HG03378 (cell line): ENCODE data around the gene CARD14.
A peak's percentile ranks its signal among the peaks of the same experiment; 100 is the strongest.
"Not testable (repeated sequence)": the region's sequence is repeated elsewhere in the genome, so short reads cannot be mapped to it uniquely, and the experiment has no call there.

Source experiments
- ATAC-seq: cut with Tn5 transposase; IDR thresholded peaks from one replicate; pipeline ENCODE4 v1.9.1; 2021; ENCODE audit warnings: mild to moderate bottlenecking, moderate library complexity; ENCODE audit not compliant: unreplicated experiment

CARD14 gene

DNA sequence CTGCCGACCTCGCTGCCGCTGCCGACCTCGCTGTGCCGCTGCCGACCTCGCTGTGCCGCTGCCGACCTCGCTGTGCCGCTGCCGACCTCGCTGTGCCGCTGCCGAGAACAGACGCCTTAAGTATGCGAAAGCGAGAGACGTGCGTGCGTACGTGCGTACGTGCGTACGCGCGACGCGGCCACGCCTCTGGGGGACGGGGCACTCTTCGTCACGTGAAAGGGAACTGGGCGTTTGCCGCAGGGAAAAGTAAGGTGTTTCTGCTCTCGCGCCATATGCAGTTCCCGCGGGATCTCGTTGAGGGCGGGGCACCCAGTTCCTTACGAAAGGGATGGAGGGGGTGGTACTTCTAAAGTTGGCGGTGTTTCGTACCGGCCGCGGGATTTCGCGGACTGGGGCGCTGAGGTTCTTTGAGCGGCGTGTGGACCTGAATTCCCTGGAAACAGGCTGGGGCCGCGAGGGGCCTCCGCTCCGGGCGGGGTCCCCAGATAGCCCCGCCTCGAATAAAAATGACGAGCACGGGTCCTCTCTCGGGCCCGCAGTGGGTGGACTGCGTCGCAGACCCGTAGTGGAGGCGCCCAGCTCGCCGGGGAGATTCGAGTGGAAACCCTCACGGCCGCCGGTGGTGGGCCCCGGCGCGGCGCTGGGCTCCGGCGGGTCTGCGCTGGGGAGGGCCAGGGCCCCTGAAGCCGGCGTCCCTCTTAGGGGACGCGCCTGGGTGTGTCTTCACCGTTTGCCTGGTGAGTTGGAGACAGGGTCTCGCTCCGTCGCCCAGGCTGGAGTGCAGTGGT, 22.6 kb upstream of the CARD14 start, which contains the start of gene EIF4A3:
TSS of gene EIF4A3 (minus strand) at position 94 of the 788 bp plus-strand sequence. CDS start 167 bp downstream, outside the sequence.
- peak; percentile 77 for ATAC-seq

DNA sequence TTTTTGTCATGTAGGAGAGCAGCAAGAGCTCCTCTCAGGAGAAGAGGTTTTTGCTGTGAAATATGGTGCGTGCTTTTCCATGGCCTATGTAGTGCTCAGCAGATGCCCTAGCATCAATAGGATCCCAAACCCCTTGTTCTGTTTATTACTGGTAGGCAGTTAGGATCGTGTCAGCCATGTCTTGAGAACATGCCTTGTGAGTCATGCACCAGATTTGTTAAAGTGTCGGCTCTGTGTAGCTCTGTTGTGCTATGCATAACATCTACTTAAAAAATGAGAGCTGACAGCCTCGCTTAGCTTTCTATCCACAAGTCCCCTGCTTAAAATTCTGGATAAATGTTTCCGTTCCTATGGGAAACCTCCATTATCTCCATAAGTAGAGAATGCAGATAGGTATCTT, 18.5 kb upstream of the CARD14 start:
- no peak for ATAC-seq

DNA sequence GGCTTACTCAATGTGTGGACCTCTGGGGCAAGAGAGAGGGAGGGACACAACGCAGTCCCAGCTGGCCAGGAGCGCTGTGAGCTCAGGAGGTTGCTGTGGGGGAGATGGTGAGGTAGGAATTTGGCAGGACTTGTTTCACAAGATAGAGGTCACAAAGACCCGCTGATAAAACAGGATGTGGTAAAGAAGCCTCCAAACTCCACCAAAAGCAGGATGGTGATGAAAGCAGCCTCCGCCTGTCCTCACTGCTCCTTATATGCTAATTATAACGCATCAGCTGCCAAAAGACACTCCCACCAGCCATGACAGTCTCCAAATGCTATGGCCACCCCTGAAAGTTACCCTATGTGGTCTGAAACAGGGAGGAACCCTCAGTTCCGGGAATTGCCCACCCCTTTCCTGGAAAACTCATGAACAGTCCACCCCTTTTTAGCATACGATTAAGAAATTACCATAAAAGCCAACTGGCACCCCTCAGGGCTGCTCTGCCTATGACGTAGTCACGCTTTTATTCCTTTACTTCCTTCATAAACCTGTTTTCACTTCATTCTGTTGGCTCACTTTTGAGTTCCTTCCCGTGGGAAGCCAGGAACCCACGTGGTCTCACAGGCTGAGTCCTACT, 17.6 kb upstream of the CARD14 start:
- ATAC-seq, result no peak

DNA sequence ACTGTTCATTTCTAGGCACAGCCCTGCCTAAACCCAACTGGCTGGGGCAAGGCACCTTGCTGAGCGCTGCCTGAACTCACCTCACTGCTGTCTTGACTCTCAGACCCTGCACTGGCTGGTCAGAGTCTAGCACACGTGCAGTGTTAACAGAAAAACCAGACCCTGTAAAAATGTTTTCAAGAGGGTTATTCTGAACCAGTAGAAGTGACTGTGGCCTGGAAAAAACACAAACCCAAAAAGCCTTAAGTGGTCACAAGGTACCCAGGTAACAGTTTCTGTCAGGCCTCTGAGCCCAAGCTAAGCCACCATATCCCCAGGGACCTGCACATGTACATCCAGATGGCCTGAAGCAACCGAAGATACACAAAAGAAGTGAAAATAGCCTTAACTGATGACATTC, 16.8 kb upstream of the CARD14 start:
- ATAC-seq, result no peak

DNA sequence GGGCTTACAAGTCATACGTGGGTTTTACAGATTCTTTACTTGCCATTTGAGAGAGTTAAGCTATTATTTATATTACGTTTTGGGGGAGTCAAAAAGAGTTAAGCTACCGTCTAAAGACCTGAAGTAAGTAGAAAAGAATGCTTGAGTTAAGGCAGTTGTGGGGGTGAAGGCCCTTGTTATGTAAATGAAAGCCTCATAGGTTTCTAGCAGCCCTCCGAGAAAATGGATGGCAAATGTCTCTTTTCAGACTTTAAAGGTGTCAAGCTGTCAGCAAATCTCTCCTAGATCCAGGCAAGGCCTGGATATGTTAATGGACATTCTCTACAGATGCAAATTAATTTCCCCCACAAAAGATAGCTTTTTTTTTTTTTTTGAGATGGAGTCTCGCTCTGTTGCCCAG, 15.7 kb upstream of the CARD14 start:
- ATAC-seq, result no peak

DNA sequence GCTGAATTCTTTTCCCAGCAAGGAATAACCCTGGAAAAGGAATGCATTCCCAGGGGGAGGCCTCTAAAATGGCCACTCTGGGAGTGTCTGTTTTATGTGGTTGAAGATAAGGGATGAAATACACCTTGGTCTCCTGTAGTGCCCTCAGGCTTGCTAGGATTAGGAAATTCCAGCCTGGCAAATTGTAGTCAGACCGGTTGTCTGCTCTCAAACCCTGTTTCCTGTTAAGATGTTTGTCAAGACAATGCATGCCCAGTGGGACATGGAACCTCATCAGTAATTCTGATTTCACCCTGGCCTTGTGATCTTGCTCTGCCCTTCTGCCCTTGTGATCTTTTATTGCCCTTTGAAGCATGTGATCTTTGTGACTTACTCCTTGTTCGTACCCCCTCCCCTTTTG, 14.2 kb upstream of the CARD14 start:
- ATAC-seq, result not testable (repeated sequence)

DNA sequence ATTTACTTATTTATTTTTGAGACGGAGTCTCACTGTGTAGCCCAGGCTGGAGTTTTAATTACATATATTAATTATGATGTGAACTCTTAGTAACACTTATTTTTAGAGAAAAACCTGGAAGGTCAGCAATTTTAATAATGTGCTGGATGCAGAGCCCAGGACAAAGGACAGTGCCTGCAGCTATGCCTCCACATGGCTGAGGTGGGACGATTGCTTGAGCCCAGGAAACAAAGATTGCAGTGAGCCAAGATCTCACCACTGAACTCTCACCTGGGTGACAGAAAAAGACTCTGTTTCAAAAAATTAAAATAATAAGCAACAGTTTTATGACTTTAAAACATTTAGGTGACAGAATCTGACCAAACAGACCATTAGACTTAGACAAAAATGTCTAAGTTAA, 11.0 kb upstream of the CARD14 start:
- ATAC-seq, result no peak

DNA sequence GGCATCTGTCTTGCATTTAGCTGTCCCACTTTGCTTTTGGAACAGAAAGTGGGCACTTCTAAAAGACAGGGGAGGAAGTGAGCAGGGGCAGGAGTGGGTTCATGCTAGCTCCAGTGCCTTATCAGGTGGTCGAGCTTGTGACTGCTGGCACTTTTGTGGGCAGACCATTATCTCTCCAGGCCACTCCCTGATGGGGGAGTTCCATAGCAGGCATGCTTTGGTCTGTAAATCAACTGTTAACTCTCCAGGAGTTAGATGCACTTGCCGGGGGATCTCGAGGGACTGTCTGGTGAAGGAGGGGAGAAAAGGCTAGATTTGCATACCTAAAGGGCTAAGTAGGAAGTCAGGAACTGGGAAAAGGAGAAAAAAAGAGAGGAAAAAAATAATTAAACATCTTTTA, 9.3 kb upstream of the CARD14 start:
- ATAC-seq, result no peak

DNA sequence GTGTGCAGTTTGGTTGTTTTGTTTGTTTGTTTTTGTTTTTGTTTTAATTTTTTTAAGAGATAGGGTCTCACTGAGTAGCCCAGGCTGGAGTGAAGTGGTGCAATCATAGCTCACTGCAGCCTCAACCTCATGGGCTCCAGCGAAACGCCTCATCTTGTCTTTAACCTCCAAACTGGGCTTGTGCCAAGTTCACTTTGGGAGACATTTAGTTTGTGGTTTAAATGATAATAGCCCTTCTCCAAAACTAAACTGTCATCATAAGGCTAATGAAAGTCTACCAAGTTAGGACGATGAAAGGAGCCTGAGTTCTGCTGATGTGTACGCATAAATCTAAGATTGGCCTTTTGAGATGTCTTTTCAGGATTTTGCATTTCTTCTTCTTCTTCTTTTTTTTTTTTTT, 6.5 kb upstream of the CARD14 start:
- no peak for ATAC-seq

DNA sequence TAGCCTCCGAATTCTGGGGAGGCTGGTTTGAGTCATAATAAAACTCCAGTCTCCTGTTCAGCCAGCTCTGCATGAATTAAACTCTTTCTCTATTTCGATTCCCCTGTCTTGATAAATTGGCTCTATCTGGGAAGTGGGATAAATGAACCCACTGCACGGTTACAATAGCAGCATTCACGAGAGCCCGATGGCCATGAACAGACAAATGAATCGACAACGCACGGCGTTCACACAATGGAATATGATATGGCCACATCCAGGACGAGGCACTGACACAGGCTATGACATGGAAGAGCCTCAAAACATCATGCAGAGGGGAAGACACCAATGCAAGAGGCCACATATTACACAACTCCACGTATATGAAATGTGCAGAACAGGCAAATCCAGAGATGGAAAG, 5.6 kb upstream of the CARD14 start:
- ATAC-seq, result no peak

DNA sequence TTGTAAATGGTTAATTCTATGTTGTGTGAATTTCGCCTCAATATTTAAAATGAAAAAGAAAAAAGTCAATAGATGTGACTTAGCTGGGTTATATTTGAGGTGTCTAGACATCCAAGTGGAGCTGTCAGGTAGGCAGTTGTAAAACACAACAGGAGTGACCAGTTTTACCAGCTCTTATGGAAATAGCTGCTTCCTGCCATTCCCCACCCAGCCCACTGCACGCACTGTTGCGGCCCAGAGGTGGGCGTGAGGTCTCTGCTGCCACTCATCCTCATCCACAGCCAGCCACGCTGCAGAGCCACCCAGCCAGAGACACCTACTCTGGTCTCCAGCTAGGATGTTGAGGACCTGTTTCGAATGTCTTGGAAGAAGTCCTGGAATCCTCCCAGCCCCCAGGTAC, 3.4 kb upstream of the CARD14 start:
- no peak for ATAC-seq

DNA sequence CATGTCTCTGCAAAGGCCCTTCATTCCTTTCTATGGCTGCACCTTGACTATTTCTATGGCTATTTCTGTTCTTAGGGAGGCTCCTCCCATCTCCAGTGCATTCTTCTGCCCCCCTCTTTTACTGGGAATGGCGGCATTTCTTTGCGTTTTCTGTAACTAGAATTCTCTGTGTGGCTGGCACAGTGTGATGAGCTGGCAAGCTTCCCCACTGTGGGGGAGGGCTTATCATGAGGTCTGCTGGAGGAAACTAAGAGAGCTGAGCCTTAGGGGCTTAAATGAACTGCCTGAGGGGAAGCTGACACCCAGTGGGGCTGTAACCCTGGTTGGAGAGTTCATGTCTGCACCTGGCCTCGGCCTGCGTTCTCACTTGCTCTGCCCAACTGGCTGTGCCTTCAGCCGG, 1.5 kb upstream of the CARD14 start:
- ATAC-seq, result no peak

DNA sequence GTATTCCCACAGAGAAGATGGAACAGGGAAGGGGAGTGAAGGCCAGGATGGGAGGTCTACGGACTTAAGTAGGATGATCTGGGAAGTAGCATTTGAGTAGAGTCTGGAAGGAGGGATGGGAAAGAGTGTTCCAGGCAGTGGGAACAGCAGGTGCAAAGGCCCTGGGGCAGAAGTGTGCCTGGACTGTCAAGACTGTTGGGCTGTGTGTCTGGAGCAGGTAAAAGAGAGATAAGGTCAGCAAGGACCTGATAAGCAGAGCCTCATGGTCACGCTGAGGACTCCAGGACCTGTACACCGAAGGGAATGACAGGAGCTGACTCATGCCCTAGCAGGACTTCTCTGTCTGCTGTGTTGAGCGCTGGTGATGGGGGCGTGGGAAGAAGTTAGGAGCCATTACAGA, 723 bp upstream of the CARD14 start:
- ATAC-seq, result no peak

DNA sequence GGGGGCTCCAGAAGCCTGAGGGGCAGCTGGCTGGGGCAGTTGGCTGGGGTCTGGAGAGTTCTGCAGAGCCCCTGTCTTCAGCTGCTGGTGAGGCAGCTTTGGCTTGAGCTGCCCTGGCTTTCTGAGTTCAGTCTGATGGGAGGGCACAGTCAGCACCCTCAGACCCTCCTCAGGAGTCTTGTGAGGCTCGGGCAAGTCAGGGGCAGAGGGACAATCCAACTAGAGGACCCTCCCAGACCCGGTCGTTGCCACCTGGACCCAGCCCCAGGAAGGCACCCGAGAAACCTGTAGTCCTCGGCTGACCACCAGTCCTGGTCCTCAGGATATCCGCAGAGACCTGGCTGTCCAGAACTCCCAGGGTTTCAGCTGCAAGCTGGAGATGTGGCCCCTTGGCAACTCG, 1.9 kb downstream of the CARD14 start:
- ATAC-seq, result no peak

DNA sequence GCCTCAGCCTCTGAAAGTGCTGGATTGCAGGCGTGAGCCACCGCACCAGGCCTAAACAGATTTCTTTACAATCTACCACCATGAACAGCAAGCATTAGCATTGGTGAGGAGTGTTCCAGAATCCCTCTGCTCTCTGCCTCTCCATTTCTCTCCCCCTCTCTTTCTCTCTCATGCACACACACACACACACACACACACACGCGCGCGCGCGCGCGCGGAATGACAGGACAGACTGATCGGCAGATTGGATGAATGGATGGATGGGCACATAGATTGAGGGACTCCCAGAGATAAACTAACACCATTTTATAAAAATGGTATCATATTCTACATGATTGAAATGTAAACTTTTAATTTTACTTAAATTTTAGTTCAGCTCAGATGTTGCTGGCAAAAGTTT, 3.3 kb downstream of the CARD14 start:
- no peak for ATAC-seq

DNA sequence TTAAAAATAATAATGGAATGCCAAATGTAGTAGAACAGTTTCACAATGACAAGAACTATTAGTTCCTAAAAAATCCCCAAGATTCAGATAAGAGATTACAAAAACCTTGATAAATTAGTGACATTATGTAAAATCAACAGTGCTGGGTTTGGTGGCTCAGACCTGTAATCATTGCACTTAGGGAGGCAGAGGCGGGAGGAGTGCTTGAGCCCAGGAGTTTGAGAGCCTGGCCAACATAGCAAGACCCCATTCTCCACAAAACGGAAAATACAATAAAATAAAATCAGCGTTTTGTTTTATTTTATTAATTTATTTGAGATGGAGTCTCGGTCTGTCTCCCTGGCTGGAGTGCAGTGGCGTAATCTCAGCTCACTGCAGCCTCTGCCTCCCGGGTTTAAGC, 4.1 kb downstream of the CARD14 start:
- ATAC-seq, result no peak

DNA sequence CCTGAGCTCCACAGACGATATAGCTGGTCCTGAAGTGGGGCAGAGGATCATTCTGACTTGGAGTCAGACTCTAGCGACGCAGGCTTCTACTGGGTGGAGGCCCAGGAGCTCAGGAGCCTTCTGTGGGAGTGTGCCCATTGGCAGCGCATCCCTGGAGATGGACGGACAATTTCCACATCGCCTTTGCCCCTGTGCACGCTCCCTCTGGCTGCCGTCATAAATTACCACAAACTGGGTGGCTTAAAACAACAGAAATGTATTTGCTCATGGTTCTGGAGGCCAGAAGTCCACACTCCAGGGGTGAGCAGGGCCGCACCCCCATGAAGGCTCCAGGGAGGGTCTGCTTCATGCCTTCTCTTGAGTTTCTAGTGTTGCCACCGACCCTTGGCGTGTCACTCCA, 6.9 kb downstream of the CARD14 start:
- no peak for ATAC-seq

DNA sequence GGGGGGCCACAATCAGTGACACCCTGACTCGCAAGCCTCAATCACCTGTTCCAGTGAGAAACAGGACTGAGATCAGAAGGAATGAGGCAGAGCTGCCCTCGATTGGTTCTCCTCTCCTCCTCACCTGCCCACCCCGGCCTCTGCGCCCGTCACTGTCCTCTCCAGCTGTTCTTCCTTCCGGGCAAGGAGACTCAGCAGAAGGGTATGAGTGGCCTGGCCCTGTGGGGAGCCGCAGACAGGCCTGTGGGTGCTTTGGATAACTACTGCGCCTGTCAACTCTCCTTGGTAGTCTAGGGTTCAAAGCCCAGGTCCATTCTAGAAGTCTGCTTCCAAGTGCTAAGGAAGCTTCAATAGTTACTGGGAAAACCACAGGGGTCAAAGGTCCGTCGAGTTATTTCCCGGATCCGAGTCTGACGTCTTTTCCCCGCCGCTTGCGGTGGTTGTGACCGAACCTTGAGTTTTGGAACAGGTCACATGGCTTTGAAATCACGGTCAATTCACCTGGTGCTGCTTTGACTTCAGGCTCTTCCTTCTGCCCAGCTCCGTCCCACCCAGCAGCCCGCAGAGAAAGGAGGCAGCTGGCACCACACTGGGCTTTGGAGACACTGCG, 8.3 kb downstream of the CARD14 start:
- no peak for ATAC-seq

DNA sequence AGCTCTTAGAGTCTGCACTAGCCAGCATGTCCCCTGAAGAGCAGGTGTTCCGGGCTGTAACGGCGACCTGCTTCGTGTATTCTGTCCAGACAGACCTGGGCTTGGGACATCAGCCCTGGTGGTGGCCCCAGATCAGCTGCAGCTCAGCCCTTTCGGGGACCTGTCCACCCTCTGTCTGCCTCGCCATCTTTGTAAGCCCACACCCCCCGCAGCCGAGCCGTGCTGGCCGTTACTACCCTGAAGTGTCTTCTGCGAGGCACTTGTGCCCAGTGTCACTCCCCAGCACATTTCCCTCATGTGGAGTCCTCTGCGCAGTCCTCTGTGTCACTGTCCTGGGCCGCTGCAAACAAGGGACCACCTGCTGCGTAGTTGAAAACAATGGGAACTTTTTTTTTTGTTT, 10.4 kb downstream of the CARD14 start:
- no peak for ATAC-seq

DNA sequence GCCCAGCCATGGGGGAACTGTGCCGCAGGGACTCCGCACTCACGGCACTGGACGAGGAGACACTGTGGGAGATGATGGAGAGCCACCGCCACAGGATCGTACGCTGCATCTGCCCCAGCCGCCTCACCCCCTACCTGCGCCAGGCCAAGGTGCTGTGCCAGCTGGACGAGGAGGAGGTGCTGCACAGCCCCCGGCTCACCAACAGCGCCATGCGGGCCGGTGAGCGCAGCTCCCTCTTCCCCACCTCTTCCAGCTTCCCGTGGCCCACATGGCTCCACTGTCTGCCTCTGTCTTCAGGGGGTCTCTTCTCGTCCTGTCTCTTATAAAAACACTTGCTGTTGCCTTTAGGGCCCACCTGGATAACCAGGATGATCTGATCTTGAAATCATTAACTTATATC, 11.6 kb downstream of the CARD14 start:
- no peak for ATAC-seq

DNA sequence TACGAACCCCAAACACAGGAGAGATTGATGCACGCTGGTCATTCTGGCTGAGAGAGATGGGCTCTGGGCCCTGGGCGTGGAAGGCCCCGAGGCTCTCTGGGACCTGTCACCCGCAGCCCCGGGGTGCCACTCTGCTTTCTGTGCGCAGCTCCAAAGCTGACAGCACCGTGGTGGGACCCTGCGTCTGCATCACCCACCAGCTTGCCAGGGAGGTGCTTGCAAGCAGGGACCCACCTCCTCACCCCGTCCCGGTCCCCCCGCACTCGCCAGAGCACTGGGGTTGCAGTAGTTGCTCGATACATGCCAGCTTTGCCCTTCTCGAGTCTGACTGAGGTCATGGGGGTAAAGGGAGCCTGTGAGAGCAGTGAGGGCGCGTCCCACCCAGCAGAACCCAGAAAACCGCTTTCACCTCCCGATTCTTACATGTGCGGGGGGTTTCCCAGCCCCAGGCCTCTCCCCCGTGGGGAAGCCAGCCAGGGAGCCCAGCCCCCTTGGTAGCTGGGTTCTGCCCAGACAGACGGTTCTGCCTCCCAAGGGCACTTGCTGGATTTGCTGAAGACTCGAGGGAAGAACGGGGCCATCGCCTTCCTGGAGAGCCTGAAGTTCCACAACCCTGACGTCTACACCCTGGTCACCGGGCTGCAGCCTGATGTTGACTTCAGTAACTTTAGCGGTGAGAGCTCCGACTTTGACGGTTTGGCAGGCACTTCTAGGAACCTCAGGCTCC, 12.5 kb downstream of the CARD14 start:
- no peak for ATAC-seq

DNA sequence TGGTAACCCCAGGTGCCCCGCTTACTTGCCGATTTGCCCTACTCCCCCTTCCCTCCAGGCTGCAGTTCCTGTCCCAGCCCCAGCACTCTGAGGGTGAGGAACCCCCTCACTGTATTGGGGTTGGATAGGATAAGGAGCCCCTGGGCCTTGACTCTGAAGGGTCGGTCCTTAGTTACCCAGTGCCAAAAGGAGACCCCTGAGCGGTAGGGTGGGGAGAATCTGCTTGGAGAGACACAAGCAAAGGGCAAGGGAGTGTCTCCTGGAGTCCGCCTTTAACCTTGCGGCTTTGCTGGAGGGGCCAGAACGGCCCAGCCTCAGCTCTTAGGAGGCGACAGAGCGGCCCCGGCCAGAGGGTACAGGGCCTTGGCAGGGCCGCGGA, 13.0 kb downstream of the CARD14 start:
- no peak for ATAC-seq
